AG04449 (cell line): ENCODE measurements around the gene ADAMTSL1.

Source experiments
- CTCF ChIA-PET: fragments of 350-600 bp; formaldehyde crosslinking; extraction: SDS; loops from one replicate; lab custom pipeline; 2021; ENCODE audit warnings: antibody characterized with exemption; lab: Yijun Ruan, JAX
- POLR2A ChIA-PET: fragments of 400-600, 350-600 bp; formaldehyde crosslinking; extraction: SDS; loops from one replicate; lab custom pipeline; 2020; ENCODE audit warnings: antibody characterized with exemption, inconsistent platforms; lab: Yijun Ruan, JAX
- DNase-seq: peaks from one replicate; pipeline ENCODE4 v3.0.0-alpha.2; 2010; ENCODE audit warnings: low read depth, low spot score
- H3K4me3 ChIP-seq: 2 replicates; pipeline ENCODE4 v1.5.1; 2011; ENCODE audit warnings: low read depth, mild to moderate bottlenecking, control low read depth, low read length
- TF ChIP-seq, protein P1 (sequence below): IDR thresholded peaks from one replicate; pipeline ENCODE4 v1.5.1; 2011; ENCODE audit warnings: mild to moderate bottlenecking, moderate library complexity, low read length, control low read depth, inconsistent platforms; ENCODE audit not compliant: insufficient read depth; ENCODE audit errors: missing control alignments

Gene ADAMTSL1

DNA sequence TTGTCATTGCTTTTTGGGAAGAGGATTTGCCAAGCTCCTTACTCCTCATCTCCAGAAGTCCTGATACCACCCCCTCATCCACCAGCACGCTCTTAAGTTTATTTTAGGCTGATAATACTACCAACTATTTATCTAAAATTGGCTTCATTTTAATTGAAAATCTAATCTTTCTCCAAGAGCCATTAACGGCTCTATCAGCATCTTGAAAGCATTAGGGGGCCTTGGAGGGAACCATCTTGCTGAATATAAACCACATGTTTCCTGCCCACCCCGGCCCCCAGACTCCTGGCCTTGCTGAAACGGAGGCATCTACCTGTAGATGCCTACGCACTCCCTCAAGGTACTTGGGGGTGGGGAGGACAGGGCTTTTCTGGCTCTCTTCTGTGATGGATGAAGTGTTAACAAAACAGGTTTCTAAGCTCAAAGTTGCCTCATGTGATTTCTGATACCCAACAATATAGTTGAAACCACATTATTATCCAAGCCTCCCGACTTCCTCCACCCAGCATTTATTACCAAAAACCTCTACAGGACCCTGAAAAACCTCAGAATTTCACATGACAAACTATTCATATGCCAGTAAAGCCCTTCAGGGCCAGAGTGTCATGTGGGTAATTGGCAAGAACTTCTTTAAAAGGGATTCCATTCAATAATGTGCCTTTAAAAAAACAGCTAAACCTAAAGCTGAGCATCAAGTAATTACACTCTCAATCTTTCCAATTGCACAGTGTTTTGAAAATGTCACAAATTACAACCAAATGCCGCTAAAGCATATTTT is 462.3 kb downstream of the ADAMTSL1 start:
- ChIA-PET CTCF (interaction anchor here (1.0 to 1.2 kb wide), 2 partner anchors 13 to 682 kb away, joined by 3 read pairs; no protein-coding TSS in a partner anchor), POLR2A (no interaction called here)
- no peak overlapping the region for H3K4me3 ChIP-seq
- TF ChIP-seq, protein P1, sequence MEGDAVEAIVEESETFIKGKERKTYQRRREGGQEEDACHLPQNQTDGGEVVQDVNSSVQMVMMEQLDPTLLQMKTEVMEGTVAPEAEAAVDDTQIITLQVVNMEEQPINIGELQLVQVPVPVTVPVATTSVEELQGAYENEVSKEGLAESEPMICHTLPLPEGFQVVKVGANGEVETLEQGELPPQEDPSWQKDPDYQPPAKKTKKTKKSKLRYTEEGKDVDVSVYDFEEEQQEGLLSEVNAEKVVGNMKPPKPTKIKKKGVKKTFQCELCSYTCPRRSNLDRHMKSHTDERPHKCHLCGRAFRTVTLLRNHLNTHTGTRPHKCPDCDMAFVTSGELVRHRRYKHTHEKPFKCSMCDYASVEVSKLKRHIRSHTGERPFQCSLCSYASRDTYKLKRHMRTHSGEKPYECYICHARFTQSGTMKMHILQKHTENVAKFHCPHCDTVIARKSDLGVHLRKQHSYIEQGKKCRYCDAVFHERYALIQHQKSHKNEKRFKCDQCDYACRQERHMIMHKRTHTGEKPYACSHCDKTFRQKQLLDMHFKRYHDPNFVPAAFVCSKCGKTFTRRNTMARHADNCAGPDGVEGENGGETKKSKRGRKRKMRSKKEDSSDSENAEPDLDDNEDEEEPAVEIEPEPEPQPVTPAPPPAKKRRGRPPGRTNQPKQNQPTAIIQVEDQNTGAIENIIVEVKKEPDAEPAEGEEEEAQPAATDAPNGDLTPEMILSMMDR: no peak
- no peak for DNase-seq

DNA sequence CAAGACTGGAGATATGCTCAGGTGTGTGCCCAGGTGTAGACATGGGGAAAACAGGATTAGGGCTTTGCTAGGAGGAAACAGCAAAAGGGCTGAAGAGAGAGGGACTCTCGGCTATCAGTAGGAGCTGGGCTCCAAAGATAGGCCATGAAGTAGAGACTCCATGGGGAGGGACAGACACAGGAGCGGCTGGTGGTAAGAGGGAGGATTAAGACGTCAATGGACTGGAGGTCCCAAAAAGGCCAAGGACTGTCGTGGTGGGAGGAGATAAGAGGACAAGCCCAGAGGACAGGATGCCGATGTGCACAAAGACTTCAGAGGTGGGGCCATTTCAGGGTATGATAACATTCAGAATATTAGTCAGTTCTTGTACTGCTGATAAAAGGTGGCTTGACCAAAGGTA is 466.0 kb downstream of the ADAMTSL1 start:
- no peak overlapping the region for H3K4me3 ChIP-seq
- TF ChIP-seq, protein P1: no peak
- POLR2A ChIA-PET: no interaction called here
- no peak for DNase-seq
- CTCF ChIA-PET: interaction anchor here (0.9 kb wide), 1 partner anchor 12 kb away, joined by 3 read pairs; no protein-coding TSS in a partner anchor

DNA sequence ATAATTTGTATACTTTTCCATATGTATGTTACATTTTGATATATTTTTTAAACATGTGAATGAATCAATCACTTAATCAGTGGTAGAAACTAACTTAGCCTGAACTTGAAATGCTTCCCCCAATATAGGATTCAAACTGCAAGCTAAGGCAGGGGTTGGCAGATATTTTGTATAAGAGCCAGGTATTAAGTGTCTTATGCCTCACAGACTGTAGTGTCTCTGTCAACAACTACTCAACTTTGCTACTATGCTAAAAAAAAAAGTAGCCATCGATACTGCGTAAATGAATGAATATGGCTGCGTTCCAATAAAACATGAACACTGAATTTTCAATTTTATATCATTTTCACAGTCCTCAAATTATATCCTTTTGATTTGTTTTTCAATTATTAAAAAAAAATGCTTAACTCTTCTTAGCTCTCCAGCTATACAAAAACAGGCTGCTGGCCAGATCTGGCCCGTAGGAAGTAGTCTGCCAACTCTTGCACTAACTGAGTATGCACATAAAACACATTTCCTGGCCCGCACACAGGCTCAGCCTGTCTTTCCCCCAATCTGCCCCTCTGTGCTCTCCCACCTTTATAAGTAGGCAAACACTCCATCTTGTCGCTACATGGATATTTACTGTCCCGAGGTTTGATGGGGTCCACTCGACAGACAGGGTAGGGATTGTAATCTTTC is 467.2 kb downstream of the ADAMTSL1 start:
- DNase-seq: no peak
- H3K4me3 ChIP-seq: no peak overlapping the region
- ChIA-PET CTCF (no interaction called here), POLR2A (no interaction called here)
- TF ChIP-seq, protein P1: no peak

DNA sequence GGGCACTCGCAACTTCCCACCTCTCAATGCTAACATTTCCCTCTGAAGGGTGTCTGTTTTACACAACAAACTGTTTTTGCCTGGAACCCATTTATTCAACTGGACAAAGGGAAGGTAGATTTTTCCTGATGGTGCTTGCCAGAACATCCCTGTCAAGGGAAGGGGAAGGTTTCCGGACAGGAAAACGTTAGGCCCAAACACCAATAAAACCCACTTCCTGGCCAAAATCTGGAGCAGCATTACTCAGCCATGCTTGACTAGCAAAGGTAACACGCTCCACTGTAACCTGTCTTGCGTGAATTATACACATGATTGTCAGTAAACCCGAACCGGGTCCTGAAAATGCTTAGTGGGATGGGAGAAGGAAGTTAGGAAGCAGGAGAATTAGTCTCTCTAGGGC is 468.8 kb downstream of the ADAMTSL1 start:
- DNase-seq: no peak
- CTCF ChIA-PET: interaction anchor here (1.4 kb wide), 1 partner anchor 231 kb away, joined by 3 read pairs; no protein-coding TSS in a partner anchor
- no peak overlapping the region for H3K4me3 ChIP-seq
- POLR2A ChIA-PET: no interaction called here
- TF ChIP-seq, protein P1: no peak

DNA sequence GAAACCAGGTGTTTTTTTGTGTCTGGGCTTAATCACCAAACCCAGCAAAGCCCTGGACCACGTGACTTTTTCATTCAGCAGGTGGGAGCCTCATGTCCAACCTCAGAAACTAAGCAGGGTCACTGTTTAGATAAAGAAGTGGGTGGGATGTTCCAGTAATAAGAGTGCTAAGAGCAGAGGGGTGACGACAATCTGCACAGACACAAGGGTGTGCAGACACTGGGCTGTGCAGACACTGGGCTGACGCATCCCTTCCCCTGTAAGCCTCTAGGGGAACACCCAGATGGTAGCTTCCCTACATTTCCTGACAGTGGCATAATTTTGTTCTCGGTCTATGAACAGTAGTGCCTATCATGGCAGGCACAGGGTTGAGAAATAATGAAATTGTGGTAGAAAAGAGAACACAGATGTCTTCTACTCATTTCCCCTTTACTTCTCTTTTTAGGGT is 474.0 kb downstream of the ADAMTSL1 start:
- CTCF ChIA-PET: interaction anchor here (1.5 kb wide), 1 partner anchor 11 kb away, joined by 3 read pairs; no protein-coding TSS in a partner anchor
- POLR2A ChIA-PET: no interaction called here

More for the DNA sequence above, 474.0 kb downstream of the ADAMTSL1 start:
- no peak for DNase-seq
- H3K4me3 ChIP-seq: no peak overlapping the region
- TF ChIP-seq, protein P1: no peak
